Heart left ventricle (tissue), 16 donors: Measurements from ENCODE around the gene COL8A2. TPM values are rescaled to one million over a fixed set of nuclear protein-coding genes. Genes with fewer than 3 reads are reported as not detected.

Source experiments
- ATAC-seq, 4 donors: fragments of 200-7000 bp; cut with Tn5 transposase; one replicate each; pipeline ENCODE4 v1.9.1; 2020 to 2022; ENCODE audit warnings: moderate library complexity in 4 of 4, mild to moderate bottlenecking in 3 of 4, moderate number of reproducible peaks in 1 of 4
- DNase-seq, 5 donors: peaks; one replicate each; pipeline ENCODE4 v3.0.0-alpha.2; 2020
- H3K27ac ChIP-seq, 12 donors: fragments of 200-600 bp; sonication (generic) in 4 of 12; one replicate each; pipeline versions ENCODE4 v1.5.0 to v1.8.0; 2016 to 2022; ENCODE audit warnings: mild to moderate bottlenecking in 2 of 12
- H3K27me3 ChIP-seq, 9 donors: fragments of 200-600 bp; sonication (generic) in 2 of 9; one replicate each; pipeline versions ENCODE4 v1.5.1 to v1.8.0; 2016 to 2022; ENCODE audit warnings: mild to moderate bottlenecking in 3 of 9
- H3K36me3 ChIP-seq, 9 donors: fragments of 200-600 bp; sonication (generic) in 2 of 9; one replicate each; pipeline versions ENCODE4 v1.5.0 to v1.8.0; 2018 to 2022; ENCODE audit warnings: mild to moderate bottlenecking in 2 of 9
- H3K4me1 ChIP-seq, 12 donors: fragments of 200-600 bp; sonication (generic) in 4 of 12; one replicate each; pipeline versions ENCODE4 v1.5.0 to v1.8.0; 2016 to 2022; ENCODE audit warnings: mild to moderate bottlenecking in 3 of 12
- H3K4me3 ChIP-seq, 12 donors: fragments of 200-600 bp; sonication (generic) in 4 of 12; one replicate each; pipeline versions ENCODE4 v1.5.0 to v1.8.0; 2017 to 2022; ENCODE audit warnings: mild to moderate bottlenecking in 9 of 12, moderate library complexity in 4 of 12
- H3K9me3 ChIP-seq, 12 donors: fragments of 200-600 bp; sonication (generic) in 4 of 12; one replicate each; pipeline versions ENCODE4 v1.5.0 to v1.8.0; 2016 to 2022; ENCODE audit warnings: mild to moderate bottlenecking in 1 of 12
- CTCF ChIP-seq, 12 donors: fragments of 200-600 bp; sonication (generic) in 4 of 12; IDR thresholded peaks; one replicate each; pipeline versions ENCODE4 v1.5.0 to v1.8.0; 2018 to 2022; ENCODE audit warnings: antibody characterized with exemption in 12 of 12, mild to moderate bottlenecking in 5 of 12
- POLR2A ChIP-seq, 2 donors: fragments of 450-650 bp; IDR thresholded peaks; one replicate each; pipeline ENCODE4 v1.6.1; 2017; ENCODE audit warnings: antibody characterized with exemption in 2 of 2, mild to moderate bottlenecking in 2 of 2, moderate library complexity in 2 of 2
- WGBS, 4 donors: extraction: QIAGEN DNeasy Blood & Tissue Kit in 2 of 4; methylation state at CpG; one replicate each; pipeline versions ENCODE4 v1.1.5 to v1.1.7; 2013 to 2018; 5-methylcytosine and 5-hydroxymethylcytosine counted together
- intact Hi-C, 10 donors: fragments of 100-400 bp; cut with DNase I; formaldehyde crosslinking; loops; one replicate each; pipeline versions ENCODE4 v1.11.1 to v1.14.2; 2022
- polyA plus RNA-seq, 2 donors: library from polyadenylated mRNA; stranded (reverse); fragments of 200-250 nt; gene quantifications; one replicate each; pipeline ENCODE4 v1.2.3, GENCODE V29; 2013
- total RNA-seq, 9 donors: library from RNA; depleted of rRNA in 2 of 9; stranded (reverse); fragments of >200 nt in 2 of 9; fragmentation: NEBNext Ultra II Directional in 3 of 9; extraction: Animal tissue kit (Norgen Biotek cat#: 25700) in 3 of 9; gene quantifications; one replicate each; pipeline versions ENCODE4 v1.1.0 to v1.2.4, GENCODE V29; 2016 to 2023
- donor health status: ischemic (EF 13 %, LVEDD 7.1; RV severe dilation, severe dysfunction).
- donor health status: healthy with polysubstance abuse.
- donor health status: DM: no; HTN: yes; CAD: no.
- donor health status: DM: no; HTN: no; CAD: no.
- donor health status: ischemic (EF 25% LVEDD 6.9; RV normal size, moderate dysfunction).
- donor health status: ischemic (EF 25% LVEDD 5.7; RV mildly dilated, moderate dysfunction).
- donor health status: healthy.
- donor health status: DM: yes; HTN: yes; CAD: no.
- donor health status: ischemic (EF 35%, LVEDD 5.7; RV mildly dilated, moderate dysfunction).
- donor health status: nonischemic (EF 11% LVEDD 7.7; RV severe dilation, severe dysfunction).
- donor health status: DM: yes; HTN: yes; CAD: no.
- donor health status: PGD.
- donor health status: ischemic (EF 29% LVEDD 5.4; RV normal size, mild dysfunction).
- donor health status: nonischemic (EF 23%, LVEDD 6.1; RV moderate dilation, normal function).

COL8A2 gene
- total and polyA plus RNA-seq, 11 donors, result 0.33 to 2.6 (median 0.60) TPM

- H3K36me3 ChIP-seq, result peaks cover 0 to 7% (median 0%) of the 10 kb centered on the region in 9 donors
- H3K4me1 ChIP-seq, result peaks cover 10 to 73% (median 56%) of the 10 kb centered on the region in 12 donors
- intact Hi-C loops, result loop anchor here in 8 of 10 donors (2.0 to 5.0 kb wide), 7 partner anchors 36 to 136 kb away; partner anchors contain the start of gene THRAP3 (in 4 of the 8)
- H3K9me3 ChIP-seq, result no peaks in the 10 kb centered on the region
- no peak for TF ChIP-seq POLR2A (IDR thresholded peaks at IDR 0.05)
- no peak for TF ChIP-seq CTCF (IDR thresholded peaks at IDR 0.05)
- H3K27me3 ChIP-seq, result no peaks in the 10 kb centered on the region
- peak overlapping the region in 4 of 12 donors; percentile 1 to 40 (median 4) for H3K4me3 ChIP-seq
- ATAC-seq (no peak), DNase-seq (no peak)
- 6 to 27% (median 16%) methylated on average over 1 of the region's 1 CpG for WGBS, 4 donors
- peak overlapping the region; percentile 89 to 99 (median 96) for H3K27ac ChIP-seq
These were observed 26.3 kb upstream of the COL8A2 start for GRCh38 chr1:36151134-36151844.

GRCh38 chr1:36150296-36151133 lies 25.5 kb upstream of the COL8A2 start:
- Histone ChIP-seq H3K4me1 (peaks cover 10 to 73% (median 56%) of the 10 kb centered on the region in 12 donors), H3K9me3 (no peaks in the 10 kb centered on the region), H3K27me3 (no peaks in the 10 kb centered on the region), H3K4me3 (peak overlapping the region in 8 of 12 donors; percentile 1 to 88 (median 9)), H3K27ac (peak overlapping the region; percentile 89 to 99 (median 96)), H3K36me3 (peaks cover 0 to 7% (median 0%) of the 10 kb centered on the region in 9 donors)
- DNase-seq (peak; percentile 92 to 97 (median 94)), ATAC-seq (peak; percentile 77 to 85 (median 82))
- peak in 1 of 2 donors; percentile 85 for TF ChIP-seq POLR2A (IDR thresholded peaks at IDR 0.05)
- TF ChIP-seq CTCF (IDR thresholded peaks at IDR 0.05), result no peak
- intact Hi-C loops, result loop anchor here in 8 of 10 donors (1.0 to 5.0 kb wide), 8 partner anchors 37 to 137 kb away; partner anchors contain the start of gene THRAP3 (in 4 of the 8)
- 6 to 16% (median 9%) methylated on average over 10 to 12 of the region's 12 CpGs for WGBS, 4 donors

DNA sequence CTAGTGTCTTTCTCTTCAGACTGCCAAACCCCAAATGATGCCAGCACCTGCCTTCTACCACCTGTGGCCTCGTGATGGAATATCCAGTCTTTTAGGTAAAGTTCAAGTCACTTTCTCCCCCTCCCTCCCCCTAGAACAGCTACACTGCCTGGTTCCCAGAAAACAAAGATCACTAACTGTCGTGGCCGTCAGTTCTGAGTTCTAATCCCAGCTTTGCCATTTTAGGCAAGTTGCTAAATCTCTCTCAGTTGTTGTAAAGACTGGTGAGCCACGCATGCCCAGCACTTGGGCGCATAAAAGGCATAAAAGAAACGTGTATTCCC lies 24.9 kb upstream of the COL8A2 start:
- Histone ChIP-seq H3K4me3 (peak overlapping the region in 6 of 12 donors; percentile 23 to 92 (median 80)), H3K27ac (peak overlapping the region; percentile 89 to 99 (median 96)), H3K36me3 (peaks cover 0 to 7% (median 0%) of the 10 kb centered on the region in 9 donors), H3K9me3 (no peaks in the 10 kb centered on the region), H3K27me3 (no peaks in the 10 kb centered on the region), H3K4me1 (peaks cover 9 to 67% (median 53%) of the 10 kb centered on the region in 12 donors)
- DNase-seq (no peak), ATAC-seq (no peak)
- intact Hi-C loops, result loop anchor here (1.0 to 5.0 kb wide), 12 partner anchors 37 to 271 kb away; partner anchors contain the start of gene THRAP3 (in 5 of the 10)
- 21 to 39% (median 27%) methylated on average over 6 of the region's 6 CpGs for WGBS, 4 donors
- no peak for TF ChIP-seq CTCF (IDR thresholded peaks at IDR 0.05)
